Measurements from ENCODE around the gene ARPC4. TPM values are rescaled to one million over a fixed set of nuclear protein-coding genes. Genes with fewer than 3 reads are reported as not detected.
"Not testable (repeated sequence)": the region's sequence is repeated elsewhere in the genome, so short reads cannot be mapped to it uniquely, and the experiment has no call there.

ARPC4 gene
- total and polyA plus RNA-seq, 2 donors (not counting 1 experiment from before 2014, with no cell fraction given) = 174 to 307 TPM

GRCh38 chr3:9769012-9769411, 23.9 kb upstream of the ARPC4 start:
- Histone ChIP-seq H3K9me3 (ENCODE audit: control insufficient read depth, insufficient read depth, low read depth, low read length) (no peaks in the 10 kb centered on the region), H3K9ac (ENCODE audit: insufficient read depth, low read length) (no peak overlapping the region), H3K4me1 (ENCODE audit: control insufficient read depth, extremely low read depth, insufficient read depth, low read length) (peaks cover 10% of the 10 kb centered on the region)

DNA sequence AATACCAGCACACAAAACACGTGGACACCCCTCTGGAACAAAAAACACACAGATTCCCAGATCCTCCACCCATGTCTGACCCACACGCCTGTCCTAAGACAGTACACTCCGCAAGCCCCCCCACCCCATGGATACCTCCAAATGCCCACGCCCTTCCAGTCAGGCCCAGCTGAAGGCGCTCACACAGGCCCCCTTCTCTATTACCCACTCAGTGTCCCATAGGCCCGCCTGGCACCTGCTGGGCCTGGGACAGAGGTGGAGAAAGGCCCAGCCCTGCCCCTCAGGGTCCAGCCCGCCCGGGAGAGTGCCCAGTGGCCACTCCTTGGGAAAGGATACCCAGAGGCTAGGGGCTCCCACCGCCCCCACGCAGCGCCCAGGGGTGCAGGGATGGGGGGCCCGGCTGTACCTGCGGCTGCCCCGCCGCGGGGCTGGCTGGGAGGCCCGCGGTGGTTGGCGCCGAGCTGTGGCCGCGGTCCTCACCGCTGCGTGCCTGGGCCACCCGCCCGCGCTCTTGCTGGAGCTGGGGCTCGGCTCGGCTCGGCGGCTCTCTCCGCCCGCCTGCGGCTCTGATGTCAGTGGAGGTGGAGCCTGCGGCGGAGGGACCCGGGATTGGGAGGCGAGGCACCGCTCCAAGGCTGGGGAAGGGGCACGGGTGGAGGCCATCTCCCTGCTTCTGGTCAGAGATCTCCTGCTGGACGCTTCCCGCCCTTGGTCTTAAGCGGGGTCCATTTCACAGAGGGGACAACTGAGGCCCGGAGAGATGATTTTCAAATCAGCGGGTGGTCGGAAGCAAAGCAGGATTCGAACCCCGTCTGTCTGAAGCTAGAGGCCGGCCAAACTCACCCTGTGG, 23.2 kb upstream of the ARPC4 start, which contains the start of gene CAMK1:
Gene CAMK1 (minus strand): TSS at position 522 of the 850 bp plus-strand sequence. CDS start 2,198 bp downstream, outside the sequence.
- Histone ChIP-seq H3K27me3 (ENCODE audit: control insufficient read depth, insufficient read depth, low read length) (no peaks in the 10 kb centered on the region), H3K9me3 (ENCODE audit: control insufficient read depth, insufficient read depth, low read depth, low read length) (no peaks in the 10 kb centered on the region), H4K20me1 (ENCODE audit: control insufficient read depth, extremely low read depth, insufficient read depth, low read length) (no peaks in the 10 kb centered on the region), H3K27ac (ENCODE audit: insufficient read depth, low read length) (peak within 1 kb of the TSS; percentile 46), H3K79me2 (ENCODE audit: control insufficient read depth, insufficient read depth, low read length) (peaks cover 8% of the 10 kb centered on the region), H3K4me2 (ENCODE audit: extremely low read depth, insufficient read depth, low read length) (peak within 1 kb of the TSS; percentile 76), H3K4me1 (ENCODE audit: control insufficient read depth, extremely low read depth, insufficient read depth, low read length) (peaks cover 10% of the 10 kb centered on the region), H3K9ac (ENCODE audit: insufficient read depth, low read length) (peak within 1 kb of the TSS; percentile 74), H3K4me3 (replicated peaks in 1 of 4; ENCODE audit: control extremely low read depth in 1 of 4, insufficient read depth in 1 of 4, low read depth in 3 of 4, low read length in 4 of 4) (peak within 1 kb of the TSS; percentile 62 to 82 (median 70)), H3K36me3 (ENCODE audit: control insufficient read depth, insufficient read depth, low read length) (no peaks in the 10 kb centered on the region), H2AFZ (ENCODE audit: low read length) (peak within 1 kb of the TSS; percentile 73)
- TF ChIP-seq, protein P1, sequence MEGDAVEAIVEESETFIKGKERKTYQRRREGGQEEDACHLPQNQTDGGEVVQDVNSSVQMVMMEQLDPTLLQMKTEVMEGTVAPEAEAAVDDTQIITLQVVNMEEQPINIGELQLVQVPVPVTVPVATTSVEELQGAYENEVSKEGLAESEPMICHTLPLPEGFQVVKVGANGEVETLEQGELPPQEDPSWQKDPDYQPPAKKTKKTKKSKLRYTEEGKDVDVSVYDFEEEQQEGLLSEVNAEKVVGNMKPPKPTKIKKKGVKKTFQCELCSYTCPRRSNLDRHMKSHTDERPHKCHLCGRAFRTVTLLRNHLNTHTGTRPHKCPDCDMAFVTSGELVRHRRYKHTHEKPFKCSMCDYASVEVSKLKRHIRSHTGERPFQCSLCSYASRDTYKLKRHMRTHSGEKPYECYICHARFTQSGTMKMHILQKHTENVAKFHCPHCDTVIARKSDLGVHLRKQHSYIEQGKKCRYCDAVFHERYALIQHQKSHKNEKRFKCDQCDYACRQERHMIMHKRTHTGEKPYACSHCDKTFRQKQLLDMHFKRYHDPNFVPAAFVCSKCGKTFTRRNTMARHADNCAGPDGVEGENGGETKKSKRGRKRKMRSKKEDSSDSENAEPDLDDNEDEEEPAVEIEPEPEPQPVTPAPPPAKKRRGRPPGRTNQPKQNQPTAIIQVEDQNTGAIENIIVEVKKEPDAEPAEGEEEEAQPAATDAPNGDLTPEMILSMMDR (conservative IDR thresholded peaks at IDR 0.05 in 1 of 2, IDR thresholded peaks at IDR 0.05 in 1 of 2; ENCODE audit: low read depth in 1 of 2, low read length in 2 of 2) = no peak
- TF ChIP-seq EZH2 (IDR thresholded peaks at IDR 0.05; ENCODE audit: low read length, missing control alignments) = no peak
- peak; percentile 65 to 69 for DNase-seq (ENCODE audit: low read depth in 2 of 2)

More at GRCh38 chr3:9769012-9769411, 23.9 kb upstream of the ARPC4 start:
- Histone ChIP-seq H3K79me2 (ENCODE audit: control insufficient read depth, insufficient read depth, low read length) (peaks cover 8% of the 10 kb centered on the region), H3K4me3 (replicated peaks in 1 of 4; ENCODE audit: control extremely low read depth in 1 of 4, insufficient read depth in 1 of 4, low read depth in 3 of 4, low read length in 4 of 4) (peak overlapping the region; percentile 62 to 82 (median 70)), H2AFZ (ENCODE audit: low read length) (no peak overlapping the region), H4K20me1 (ENCODE audit: control insufficient read depth, extremely low read depth, insufficient read depth, low read length) (no peaks in the 10 kb centered on the region), H3K27me3 (ENCODE audit: control insufficient read depth, insufficient read depth, low read length) (no peaks in the 10 kb centered on the region), H3K36me3 (ENCODE audit: control insufficient read depth, insufficient read depth, low read length) (no peaks in the 10 kb centered on the region), H3K4me2 (ENCODE audit: extremely low read depth, insufficient read depth, low read length) (peak overlapping the region; percentile 76), H3K27ac (ENCODE audit: insufficient read depth, low read length) (peak overlapping the region; percentile 26)
- no peak for TF ChIP-seq EZH2 (IDR thresholded peaks at IDR 0.05; ENCODE audit: low read length, missing control alignments)
- TF ChIP-seq, protein P1 (conservative IDR thresholded peaks at IDR 0.05 in 1 of 2, IDR thresholded peaks at IDR 0.05 in 1 of 2; ENCODE audit: low read depth in 1 of 2, low read length in 2 of 2) = no peak
- no peak for DNase-seq (ENCODE audit: low read depth in 2 of 2)

DNA sequence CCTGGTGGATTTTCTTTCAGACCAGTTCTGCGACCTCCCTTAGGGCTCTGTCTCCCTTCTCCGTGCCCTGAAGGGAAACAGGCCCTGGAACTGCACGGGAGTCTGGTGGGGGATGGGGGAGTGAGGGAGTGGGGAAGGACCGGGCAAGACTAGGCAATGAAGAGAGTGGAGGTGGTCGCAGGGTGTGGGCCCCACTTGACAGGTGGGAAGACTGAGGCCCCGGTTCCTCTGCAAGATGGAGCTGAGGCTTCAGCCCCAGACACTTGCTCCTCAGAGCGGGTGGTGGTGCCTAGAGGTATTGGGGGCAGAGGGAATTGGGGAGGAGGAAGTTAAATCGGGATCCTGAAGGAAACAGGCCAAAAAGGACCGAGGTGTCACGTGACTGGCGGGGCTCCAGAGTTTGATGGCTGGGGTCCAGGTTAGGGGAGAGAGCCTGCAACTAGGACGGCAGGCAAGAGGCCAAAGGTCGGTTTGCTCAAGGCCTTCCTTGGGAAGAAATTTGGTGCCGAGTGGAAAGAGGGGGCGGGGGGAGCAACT, 22.5 kb upstream of the ARPC4 start:
- no peaks in the 10 kb centered on the region for H3K9me3 ChIP-seq (ENCODE audit: control insufficient read depth, insufficient read depth, low read depth, low read length)
- peaks cover 8% of the 10 kb centered on the region for H3K79me2 ChIP-seq (ENCODE audit: control insufficient read depth, insufficient read depth, low read length)
- peak overlapping the region; percentile 46 for H3K27ac ChIP-seq (ENCODE audit: insufficient read depth, low read length)
- H3K4me3 ChIP-seq (replicated peaks in 1 of 4; ENCODE audit: control extremely low read depth in 1 of 4, insufficient read depth in 1 of 4, low read depth in 3 of 4, low read length in 4 of 4) = peak overlapping the region; percentile 62 to 78 (median 67)
- peaks cover 10% of the 10 kb centered on the region for H3K4me1 ChIP-seq (ENCODE audit: control insufficient read depth, extremely low read depth, insufficient read depth, low read length)
- H3K9ac ChIP-seq (ENCODE audit: insufficient read depth, low read length) = peak overlapping the region; percentile 74
- H4K20me1 ChIP-seq (ENCODE audit: control insufficient read depth, extremely low read depth, insufficient read depth, low read length) = no peaks in the 10 kb centered on the region
- no peaks in the 10 kb centered on the region for H3K36me3 ChIP-seq (ENCODE audit: control insufficient read depth, insufficient read depth, low read length)
- TF ChIP-seq EZH2 (IDR thresholded peaks at IDR 0.05; ENCODE audit: low read length, missing control alignments) = no peak
- TF ChIP-seq, protein P1 (conservative IDR thresholded peaks at IDR 0.05 in 1 of 2, IDR thresholded peaks at IDR 0.05 in 1 of 2; ENCODE audit: low read depth in 1 of 2, low read length in 2 of 2) = no peak
- H3K4me2 ChIP-seq (ENCODE audit: extremely low read depth, insufficient read depth, low read length) = peak overlapping the region; percentile 76
- peak in 1 of 2 donors; percentile 88 for DNase-seq (ENCODE audit: low read depth in 2 of 2)
- no peaks in the 10 kb centered on the region for H3K27me3 ChIP-seq (ENCODE audit: control insufficient read depth, insufficient read depth, low read length)
- peak overlapping the region; percentile 73 for H2AFZ ChIP-seq (ENCODE audit: low read length)

GRCh38 chr3:9771007-9771406, 21.9 kb upstream of the ARPC4 start:
- not testable (repeated sequence) for H3K4me2 ChIP-seq (ENCODE audit: extremely low read depth, insufficient read depth, low read length); H3K27me3 ChIP-seq (ENCODE audit: control insufficient read depth, insufficient read depth, low read length); H2AFZ ChIP-seq (ENCODE audit: low read length); H3K9ac ChIP-seq (ENCODE audit: insufficient read depth, low read length); H4K20me1 ChIP-seq (ENCODE audit: control insufficient read depth, extremely low read depth, insufficient read depth, low read length); H3K9me3 ChIP-seq (ENCODE audit: control insufficient read depth, insufficient read depth, low read depth, low read length); DNase-seq (ENCODE audit: low read depth in 2 of 2); H3K27ac ChIP-seq (ENCODE audit: insufficient read depth, low read length); H3K79me2 ChIP-seq (ENCODE audit: control insufficient read depth, insufficient read depth, low read length); H3K36me3 ChIP-seq (ENCODE audit: control insufficient read depth, insufficient read depth, low read length); H3K4me3 ChIP-seq (replicated peaks in 1 of 4; ENCODE audit: control extremely low read depth in 1 of 4, insufficient read depth in 1 of 4, low read depth in 3 of 4, low read length in 4 of 4)
- H3K4me1 ChIP-seq (ENCODE audit: control insufficient read depth, extremely low read depth, insufficient read depth, low read length) = peaks cover 10% of the 10 kb centered on the region

Measured in fibroblast of lung (primary cell).